Activated CD4-positive, alpha-beta T cell treated with anti-CD3 and anti-CD28 coated beads, Interleukin-2, amount 50 U/mL, for 48 hours (primary cell): Measurements from ENCODE around the gene TRIOBP.

Source experiments
- DNase-seq, 2 experiments: peaks; one replicate each; pipeline ENCODE4 v3.0.0-alpha.2; 2020

TRIOBP gene

DNA sequence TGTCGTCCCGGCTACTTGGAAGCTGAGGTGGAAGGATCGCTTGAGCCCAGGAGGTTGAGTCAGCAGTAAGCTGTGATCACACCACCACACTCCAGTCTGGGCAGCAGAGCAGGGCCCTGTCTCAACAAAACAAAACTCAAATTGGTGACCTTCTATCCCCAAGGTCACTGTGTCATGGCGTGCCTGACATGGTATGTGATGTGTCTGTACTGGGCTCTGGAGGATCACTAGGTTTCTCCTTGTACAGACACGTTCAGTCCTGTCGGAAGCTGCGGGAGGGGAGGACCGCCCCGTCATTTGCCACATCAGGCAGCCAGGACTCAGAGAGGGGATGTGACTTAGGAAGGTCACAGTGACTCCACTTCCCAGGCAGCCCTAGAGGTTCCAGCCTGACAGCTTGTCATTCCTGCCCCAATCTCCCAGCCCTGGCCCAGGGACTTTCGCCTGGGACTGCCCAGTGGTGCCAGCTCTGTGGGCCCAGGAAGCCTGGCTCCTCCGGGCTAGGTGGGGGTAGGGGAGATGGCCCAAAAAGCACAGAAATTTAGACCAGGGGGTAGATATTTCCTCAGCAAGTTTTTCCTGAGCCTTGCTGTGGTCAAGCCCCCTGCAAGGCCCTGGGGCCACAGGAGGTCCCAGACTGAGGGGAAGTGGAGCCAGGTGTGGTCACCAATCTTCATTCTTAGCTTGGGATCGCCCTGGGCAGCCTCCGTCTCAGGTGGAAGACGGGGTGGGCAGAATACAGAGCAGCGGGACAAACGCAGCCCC is 53.2 kb downstream of the TRIOBP start:
- DNase-seq, result no peak

- no peak for DNase-seq
These were observed 53.8 kb downstream of the TRIOBP start for GRCh38 chr22:37750596-37751162.

GRCh38 chr22:37751449-37752188 is 54.8 kb downstream of the TRIOBP start:
- DNase-seq, result no peak

DNA sequence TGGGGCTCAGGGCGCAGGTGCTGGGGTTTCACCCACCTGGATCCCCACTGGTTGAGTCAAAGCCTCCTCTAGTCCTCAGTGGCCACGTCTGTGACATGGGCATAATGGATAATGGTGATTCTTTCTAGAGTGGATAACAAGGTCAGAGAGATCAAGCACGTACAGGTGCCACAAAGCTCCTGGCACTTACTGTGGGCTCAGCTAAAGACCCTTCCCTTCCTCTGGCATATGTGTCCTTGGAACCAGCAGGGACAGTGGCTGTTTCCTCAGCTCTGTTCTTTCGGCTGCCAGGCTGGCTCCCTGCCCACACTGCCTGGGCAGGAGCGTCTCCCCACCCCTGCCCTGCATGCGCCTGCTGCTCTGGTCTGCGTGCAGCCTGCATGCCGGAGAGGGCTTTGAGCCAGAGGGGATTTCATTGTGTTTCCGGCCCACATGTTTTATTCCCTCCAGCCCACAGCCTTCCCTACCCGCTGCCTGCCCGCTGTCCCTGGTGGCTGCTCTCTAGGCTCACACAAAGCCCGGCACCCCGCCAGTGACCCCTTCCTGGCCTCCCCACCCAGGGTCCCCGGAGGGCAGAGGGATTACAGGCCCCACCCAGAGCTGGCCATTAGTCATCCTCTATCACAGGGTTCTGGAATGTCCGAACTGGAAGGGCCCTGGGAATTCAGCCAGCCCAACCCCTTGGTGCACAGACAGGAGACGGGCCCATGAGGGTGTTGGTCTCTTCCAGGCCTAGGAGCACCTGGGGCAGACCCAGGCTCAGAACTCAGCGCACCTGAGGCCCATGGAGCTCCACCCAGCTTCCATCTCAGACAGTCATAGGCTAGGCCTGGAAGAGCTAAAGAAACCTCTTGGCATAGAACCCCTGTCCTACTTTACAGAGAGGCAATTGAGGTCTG is 55.6 kb downstream of the TRIOBP start:
- DNase-seq, result no peak

DNA sequence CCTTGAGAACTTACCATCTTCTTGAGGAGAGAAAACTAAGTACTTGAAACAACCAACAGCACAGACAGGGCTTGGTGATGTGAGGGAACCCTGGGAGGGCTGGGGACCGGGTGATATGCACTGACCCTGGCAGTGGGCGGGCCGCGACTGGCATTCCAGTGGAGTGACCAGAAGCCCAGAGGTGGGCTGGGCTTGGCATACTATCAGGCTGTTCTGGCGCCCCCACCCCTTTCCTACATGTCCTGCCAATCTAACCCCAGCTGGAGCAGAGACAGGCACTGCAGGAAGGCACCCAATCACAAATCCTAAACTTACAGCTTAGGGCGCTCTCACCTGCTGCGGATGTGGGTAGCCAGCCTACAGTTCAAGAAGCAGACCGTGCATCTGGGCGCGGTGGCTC is 56.9 kb downstream of the TRIOBP start:
- no peak for DNase-seq

GRCh38 chr22:37757663-37758062 is 60.8 kb downstream of the TRIOBP start:
- DNase-seq, result no peak

DNA sequence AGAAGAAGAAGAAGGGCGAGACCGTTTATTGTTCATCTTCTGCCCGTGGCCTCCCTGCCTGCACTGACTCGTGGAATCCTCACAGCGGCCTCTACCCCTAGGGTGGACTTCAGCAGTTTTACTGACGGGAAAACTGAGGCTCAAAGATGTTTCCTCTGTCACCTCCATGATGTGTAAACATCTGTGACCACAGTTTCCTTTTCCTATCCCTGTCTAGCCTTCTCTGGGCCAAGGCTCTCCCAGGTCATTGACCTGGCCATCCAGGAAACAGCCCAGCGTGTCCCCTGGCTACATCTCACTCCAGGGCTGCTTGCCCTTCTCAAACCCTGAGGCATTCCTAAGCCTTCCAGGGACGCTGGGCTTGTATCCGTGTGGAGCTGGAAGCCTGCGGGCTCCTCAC is 61.8 kb downstream of the TRIOBP start:
- no peak for DNase-seq

DNA sequence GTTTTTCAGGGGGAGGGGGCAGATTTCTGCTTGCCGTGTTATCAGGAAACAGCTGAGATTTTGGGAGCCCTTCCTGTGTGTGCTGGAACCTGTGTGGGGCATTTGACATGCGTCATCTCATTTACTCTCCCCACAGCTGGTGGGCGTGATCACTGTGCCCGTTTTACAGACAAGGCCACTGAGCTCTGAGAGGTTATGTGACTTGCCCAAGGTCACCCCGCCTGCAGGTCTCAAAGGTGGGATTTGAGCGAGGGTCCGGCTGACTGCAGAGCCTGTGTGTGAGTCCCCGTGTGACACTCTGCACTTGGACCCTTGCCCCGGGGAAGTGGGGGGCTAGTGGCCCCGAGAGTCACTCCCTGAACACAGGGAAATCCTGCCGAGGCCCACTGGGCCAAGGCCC is 62.4 kb downstream of the TRIOBP start:
- DNase-seq, result no peak

DNA sequence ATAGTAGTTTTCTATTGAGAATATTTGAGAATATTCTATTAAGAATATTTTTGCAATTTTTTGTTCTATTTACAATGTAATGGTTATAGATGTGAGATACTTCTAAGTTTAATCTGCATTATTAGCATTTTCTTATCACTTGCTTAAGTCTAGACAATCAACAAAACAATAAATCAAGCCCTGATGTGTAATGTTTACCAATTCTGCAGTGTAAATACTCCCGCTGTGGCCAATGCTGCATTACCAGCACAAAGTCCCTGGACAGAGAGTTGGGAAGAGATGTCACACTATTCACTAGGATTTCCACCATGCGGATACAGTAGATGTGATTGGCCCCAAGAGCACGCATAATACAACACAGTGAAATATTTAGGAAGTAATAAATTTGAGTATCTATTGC is 63.3 kb downstream of the TRIOBP start:
- no peak for DNase-seq

- DNase-seq, result no peak
These were observed 65.6 kb downstream of the TRIOBP start for GRCh38 chr22:37762389-37762836.

DNA sequence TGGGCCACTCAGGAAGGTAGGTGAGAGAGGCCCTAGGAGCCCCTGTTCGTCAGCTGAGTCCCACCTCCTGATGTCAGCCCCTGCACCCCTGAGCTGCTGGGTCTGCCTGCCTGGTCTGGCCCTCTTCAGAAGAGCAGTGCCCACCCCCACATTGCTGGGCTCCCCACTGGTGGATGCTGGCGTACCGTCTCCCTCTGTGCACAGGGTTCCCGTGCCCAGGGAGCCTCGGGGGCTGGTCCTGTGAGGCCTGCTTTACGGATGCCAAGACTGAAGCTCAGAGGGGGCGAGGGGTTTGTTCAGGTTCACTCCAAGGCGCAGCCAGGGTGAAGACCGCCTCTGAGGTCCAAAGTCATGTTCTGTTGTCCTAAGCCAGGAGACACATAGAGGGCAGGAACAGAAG is 66.2 kb downstream of the TRIOBP start:
- DNase-seq, result no peak

DNA sequence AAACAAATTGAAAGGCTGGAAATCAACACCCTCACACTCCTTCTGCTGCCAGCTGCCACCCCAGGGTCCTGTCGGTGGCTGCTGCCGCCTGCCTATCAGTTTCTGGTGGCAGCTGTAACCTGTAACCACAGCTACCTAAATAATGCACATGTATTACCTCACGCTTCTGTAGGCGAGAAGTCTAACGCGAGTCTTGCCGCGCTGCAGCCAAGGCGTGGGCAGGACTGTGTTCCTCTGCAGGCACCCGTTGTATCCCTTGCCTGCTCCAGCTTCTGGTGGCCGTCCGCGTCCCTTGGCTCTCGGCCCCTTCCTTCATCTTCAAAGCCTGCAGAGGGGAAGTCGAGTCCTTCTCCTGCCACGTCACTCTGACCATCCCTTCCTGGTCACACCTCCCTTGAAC is 66.8 kb downstream of the TRIOBP start:
- no peak for DNase-seq

GRCh38 chr22:37764622-37765021 is 67.8 kb downstream of the TRIOBP start:
- DNase-seq, result no peak

GRCh38 chr22:37765498-37765897 is 68.7 kb downstream of the TRIOBP start:
- no peak for DNase-seq

- DNase-seq, result no peak
These were observed 69.2 kb downstream of the TRIOBP start for GRCh38 chr22:37765953-37766576.

DNA sequence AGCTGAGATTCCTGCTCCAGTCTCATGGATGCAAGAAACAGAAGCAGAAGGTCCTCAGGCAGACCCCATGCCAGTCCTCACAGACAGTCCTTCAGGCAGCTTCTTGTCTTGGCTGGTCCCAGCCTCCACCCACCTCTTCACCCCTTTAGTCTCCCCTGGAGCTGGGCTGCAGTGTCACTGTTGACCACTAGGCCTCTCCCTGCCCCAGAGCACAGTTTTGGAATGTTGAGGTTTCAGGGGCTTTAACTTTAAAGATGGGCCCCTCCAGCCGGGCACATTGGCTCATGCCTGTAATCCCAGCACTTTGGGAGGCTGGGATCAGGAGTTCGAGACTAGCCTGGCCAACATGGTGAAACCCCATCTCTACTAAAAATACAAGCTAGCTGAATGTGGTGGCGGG is 71.4 kb downstream of the TRIOBP start:
- no peak for DNase-seq

DNA sequence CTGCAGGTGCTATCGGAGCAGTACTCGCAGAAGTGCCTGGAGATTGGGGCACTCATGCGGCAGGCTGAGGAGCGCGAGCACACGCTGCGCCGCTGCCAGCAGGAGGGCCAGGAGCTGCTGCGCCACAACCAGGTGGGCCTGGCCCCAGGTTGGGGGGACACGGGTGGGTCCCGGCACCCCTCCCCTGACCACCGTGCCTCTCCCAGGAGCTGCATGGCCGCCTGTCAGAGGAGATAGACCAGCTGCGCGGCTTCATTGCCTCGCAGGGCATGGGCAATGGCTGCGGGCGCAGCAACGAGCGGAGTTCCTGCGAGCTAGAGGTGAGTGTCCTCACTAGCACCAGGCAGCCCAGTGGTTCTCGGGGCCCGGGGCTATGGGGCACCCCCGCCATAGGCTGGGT is 72.2 kb downstream of the TRIOBP start:
- no peak for DNase-seq

DNA sequence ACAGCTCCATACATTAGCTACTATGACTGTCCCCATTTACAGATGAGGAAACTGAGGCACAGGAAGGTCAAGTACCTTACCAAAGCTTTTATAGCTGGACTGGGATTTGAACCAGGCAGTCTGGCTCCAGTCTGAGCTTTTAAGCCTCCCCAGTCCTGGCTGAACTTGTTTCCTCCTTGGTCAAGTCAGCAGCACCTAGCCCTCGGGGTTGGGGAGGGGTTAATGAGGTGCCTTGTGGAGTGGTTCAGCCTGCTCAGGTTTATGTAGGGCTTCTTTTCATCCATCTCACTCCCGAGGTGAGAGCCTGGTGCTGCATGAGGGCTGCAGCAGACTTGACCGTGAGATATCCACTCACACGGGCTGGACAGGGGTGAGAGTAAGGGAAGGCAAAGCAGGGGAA is 74.2 kb downstream of the TRIOBP start:
- no peak for DNase-seq

DNA sequence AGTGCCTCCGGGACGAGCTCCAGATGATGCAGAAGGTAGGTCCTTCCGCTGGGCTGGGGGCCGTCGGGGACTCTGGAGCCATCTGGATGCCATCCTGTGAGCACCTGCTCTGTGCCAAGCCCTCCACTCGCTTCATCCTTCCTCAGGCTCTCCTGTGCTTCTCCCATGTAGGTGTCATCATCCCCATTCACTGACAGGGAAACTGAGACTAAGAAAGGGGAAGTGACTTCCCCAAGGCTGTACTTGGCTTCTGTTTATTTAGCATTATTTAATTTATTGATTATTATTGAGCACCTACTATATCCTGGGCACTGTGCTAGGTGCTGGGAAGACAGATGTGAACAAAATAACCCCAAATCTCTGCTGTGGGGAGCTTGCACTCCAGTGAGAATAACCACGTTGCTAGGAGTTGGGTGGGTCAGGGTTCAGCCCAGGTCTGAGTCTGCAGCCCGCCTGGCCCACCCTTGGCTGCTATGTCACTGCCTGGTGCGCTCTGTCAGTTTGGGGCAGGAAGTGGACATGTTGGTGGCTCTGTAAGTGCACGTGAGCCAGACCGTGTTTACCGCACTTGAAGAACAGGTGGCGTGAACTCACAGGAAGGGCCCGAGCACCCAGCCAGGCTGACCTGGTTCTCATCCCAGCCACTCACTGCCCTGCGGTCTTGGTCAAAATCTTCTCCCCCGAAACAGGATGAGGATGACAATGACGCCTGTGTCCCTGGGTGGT is 75.0 kb downstream of the TRIOBP start:
- DNase-seq, result no peak

GRCh38 chr22:37774728-37775127 is 77.9 kb downstream of the TRIOBP start:
- no peak for DNase-seq

DNA sequence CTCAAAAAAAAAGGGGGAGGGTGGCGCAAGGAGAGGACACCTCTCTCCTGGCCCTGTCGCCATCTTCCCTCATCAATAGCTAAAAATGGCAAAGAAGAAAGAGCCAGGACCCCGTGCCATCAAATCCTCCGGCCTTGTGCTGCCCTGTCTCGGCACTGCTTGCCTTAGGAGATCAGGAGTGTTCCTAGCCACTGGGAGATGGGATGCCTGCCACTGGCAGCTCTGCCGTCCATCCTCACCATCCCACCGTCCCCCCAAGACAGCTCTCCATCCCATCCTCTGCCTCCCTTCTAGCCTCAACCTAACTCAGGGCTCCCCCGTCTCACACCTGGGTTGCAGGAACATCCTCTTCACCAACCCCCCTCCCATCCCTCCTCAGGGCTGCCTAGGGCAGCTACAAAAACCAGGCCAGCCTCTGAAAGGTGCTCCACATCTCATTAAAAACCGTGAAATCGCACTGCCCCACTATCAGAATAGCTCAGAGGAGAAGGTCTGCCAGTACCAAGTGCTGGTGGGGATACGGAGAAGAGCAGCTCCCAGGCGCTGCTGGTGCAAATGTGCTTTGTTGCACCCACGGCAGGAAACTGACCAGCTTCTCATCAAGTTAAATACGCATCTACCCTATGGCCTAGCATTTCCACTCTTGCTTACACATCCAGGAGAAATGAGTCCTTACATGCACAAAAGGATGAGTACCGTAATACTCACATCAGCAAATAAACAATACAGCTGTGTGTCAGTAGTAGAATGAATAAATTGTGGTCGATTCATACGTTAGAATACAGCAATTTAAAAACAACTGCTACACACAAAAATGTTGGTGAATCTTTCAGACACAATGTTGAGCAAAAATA is 79.2 kb downstream of the TRIOBP start:
- DNase-seq, result no peak
